Breast epithelium (tissue), 3 donors: Measurements from ENCODE around the gene NCK1.

Experiments
- POLR2A ChIP-seq: fragments of 450-650 bp; IDR thresholded peaks from one replicate; pipeline ENCODE4 v1.6.1; 2016; ENCODE audit warnings: antibody characterized with exemption, mild to moderate bottlenecking, moderate library complexity
- POLR2AphosphoS5 ChIP-seq, 3 donors: sonication (generic); formaldehyde crosslinking; IDR thresholded peaks; one replicate each; pipeline ENCODE4 v1.6.1; 2017; ENCODE audit warnings: antibody characterized with exemption in 3 of 3
- TF ChIP-seq, protein P1 (sequence below), 3 donors: fragments of 450-650 bp; IDR thresholded peaks; one replicate each; pipeline ENCODE4 v1.5.1; 2016 to 2017; ENCODE audit warnings: antibody characterized with exemption in 3 of 3, mild to moderate bottlenecking in 3 of 3, moderate library complexity in 3 of 3

DNA sequence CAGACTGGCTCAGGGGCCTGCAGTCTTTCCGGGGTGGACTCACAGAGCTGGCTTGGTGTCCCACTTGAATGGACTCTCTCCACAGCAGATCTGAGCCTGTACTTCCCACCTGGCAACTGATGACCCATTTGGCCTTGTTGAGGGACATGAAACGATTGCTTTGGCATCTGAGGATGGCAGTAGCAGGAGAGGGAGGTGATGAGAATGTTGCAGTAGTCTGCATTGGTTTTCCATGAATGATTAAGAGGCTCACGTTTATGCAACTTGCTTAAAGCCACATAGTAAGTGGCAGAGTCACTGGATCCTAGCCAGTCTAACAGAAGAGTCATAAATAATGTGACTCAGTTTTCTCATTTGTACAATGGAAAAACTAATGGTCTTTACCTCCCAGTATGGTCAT is 117.7 kb downstream of the NCK1 start:
- TF ChIP-seq POLR2A (no peak), POLR2AphosphoS5 (IDR thresholded peaks at IDR 0.05) (no peak)
- TF ChIP-seq, protein P1, sequence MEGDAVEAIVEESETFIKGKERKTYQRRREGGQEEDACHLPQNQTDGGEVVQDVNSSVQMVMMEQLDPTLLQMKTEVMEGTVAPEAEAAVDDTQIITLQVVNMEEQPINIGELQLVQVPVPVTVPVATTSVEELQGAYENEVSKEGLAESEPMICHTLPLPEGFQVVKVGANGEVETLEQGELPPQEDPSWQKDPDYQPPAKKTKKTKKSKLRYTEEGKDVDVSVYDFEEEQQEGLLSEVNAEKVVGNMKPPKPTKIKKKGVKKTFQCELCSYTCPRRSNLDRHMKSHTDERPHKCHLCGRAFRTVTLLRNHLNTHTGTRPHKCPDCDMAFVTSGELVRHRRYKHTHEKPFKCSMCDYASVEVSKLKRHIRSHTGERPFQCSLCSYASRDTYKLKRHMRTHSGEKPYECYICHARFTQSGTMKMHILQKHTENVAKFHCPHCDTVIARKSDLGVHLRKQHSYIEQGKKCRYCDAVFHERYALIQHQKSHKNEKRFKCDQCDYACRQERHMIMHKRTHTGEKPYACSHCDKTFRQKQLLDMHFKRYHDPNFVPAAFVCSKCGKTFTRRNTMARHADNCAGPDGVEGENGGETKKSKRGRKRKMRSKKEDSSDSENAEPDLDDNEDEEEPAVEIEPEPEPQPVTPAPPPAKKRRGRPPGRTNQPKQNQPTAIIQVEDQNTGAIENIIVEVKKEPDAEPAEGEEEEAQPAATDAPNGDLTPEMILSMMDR (IDR thresholded peaks at IDR 0.05): no peak
